Measurements from ENCODE around the gene RASD1.
"Not testable (repeated sequence)": the region's sequence is repeated elsewhere in the genome, so short reads cannot be mapped to it uniquely, and the experiment has no call there.

Gene RASD1

DNA sequence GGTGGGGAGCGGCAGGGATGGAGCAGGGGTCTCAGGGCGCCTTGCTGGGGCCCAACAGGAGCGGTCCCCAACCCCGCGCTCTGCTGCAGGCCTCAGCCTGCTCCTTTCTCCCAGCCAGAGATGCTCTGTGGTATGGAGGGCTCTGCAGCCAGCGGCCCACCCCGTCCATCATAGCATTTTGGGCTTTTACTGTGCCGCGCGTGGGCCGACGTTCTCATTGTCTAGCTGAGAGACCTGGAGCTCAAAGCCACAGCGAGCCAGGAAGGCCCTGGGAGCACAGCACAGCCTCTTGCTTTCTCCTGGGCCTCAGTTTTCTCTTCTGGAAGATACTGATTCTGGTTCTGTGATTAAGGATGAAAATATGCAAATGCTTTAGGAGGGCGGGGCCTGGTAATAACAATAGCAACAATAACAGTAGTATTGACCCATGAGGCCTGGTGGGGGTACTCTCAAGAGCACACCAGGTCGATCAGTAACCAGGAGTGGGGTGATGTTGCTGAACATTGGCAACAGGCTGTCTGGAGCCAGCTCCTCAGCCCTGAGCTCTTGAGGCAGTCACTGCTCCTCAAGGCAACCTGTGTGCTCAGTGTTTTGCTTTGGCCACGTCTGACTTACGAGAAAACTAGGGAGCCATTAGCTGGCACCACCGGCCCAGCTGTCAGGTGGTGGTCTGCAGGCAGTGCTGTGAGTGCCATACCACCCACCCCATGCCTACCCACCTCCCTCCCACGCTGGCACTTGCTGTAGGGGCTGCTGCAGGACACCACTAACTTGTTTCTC is 1.1 kb upstream of the RASD1 start:
- DNase-seq (ENCODE audit: low read depth): peak; percentile 35

DNA sequence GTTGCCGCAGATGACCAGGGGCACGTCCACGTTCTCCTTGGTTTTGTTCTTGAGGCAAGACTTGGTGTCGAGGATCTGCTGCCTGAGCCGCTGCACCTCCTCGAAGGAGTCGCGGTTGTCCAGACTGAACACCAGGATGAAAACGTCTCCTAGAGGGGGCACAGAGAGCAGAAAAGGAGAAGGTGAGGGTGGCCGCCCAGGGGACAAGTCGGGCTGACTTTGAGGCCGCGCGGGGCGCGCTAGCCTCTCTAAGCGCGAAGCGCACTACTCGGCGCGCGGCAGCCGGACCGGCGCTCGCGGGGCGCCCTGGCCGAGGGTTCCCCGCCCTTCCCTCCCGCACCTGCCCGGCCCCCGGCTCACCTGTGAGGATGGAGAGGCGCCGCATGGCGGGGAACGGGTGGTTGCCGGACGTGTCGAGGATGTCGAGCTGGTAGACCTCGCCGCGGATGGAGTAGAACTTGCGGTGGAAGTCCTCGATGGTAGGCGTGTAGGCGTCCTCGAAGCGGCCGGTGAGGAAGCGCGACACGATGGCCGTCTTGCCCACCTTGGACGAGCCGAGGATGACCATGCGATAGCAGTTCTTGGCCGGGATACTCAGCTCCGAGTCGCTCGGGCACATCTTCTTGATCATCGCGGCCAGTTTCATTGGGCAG is 533 bp downstream of the RASD1 start:
- no peak for DNase-seq (ENCODE audit: low read depth)

DNA sequence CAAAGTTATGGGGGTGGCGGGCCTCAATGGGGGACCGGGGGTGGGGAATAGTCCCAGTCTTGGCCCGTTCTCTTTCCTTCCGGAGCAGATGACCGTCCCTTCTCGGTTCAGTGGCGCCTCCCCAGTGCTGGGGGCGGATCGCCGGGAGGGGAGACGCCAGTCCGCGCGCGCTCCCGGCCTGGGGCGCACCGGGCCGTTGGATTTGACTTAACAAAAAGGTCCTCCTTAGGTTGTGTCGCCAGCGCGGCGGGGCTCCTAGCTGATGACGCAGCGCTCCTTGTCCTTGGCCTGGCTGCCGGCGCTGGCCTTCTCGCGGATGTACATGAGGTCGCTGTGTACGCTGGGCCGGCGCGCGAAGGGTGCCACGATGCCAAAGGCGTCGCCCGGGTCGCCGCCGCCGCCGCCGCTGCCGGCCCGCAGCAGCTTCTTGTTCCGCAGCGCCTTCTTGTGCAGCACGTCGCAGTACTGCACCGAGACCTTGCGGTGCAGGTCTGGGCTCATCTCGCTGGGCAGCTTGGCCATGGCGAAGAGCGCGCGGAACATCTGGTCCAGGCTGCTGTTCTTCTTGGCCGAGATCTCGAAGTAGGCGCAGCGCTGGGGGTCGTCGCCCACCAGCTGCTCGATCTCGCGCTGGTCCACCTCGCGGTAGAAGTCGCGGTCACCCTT is 1.2 kb downstream of the RASD1 start:
- DNase-seq (ENCODE audit: low read depth): peak; percentile 60

DNA sequence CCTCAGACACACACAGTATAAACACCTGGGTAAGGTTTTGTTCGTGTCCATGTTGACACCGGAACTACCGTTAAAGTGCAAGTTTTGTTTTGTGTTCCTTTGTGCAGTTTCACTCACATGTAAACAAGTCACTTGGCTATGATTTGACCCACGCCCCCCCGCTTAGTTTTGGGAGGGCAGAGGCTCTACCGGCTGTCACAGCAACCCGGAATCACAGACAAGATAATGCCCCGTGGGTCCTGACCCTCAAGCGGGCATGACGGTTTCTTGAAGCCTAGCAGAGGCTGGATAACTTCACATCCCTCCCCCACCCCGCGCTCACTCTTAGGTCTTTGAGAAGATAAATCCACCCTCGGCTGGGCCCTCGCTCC is 1.7 kb downstream of the RASD1 start:
- no peak for DNase-seq (ENCODE audit: low read depth)

DNA sequence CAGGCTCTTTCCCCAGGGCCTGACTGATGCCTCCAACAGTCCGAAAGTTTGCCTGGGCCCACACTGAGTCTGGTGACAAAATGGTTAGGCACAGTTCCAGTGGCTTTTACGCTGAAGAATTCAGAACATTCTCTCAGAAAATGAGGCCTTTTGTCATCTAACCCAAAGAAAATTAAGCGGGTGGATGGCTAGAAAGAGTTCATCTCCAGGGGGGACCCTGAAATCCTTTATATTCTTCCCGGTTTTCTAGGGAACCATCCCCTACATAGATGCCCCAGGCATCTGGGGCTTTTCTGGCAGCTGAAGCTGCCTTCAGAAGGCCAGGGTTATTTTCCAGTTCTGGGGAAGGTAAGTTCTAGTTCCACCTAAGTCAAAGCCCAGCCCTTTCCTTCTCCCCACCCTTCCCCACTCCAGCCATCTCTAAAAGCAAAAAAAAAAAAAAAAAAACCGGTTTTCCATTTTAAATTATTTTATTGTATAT is 2.2 kb downstream of the RASD1 start:
- DNase-seq (ENCODE audit: low read depth): no peak

DNA sequence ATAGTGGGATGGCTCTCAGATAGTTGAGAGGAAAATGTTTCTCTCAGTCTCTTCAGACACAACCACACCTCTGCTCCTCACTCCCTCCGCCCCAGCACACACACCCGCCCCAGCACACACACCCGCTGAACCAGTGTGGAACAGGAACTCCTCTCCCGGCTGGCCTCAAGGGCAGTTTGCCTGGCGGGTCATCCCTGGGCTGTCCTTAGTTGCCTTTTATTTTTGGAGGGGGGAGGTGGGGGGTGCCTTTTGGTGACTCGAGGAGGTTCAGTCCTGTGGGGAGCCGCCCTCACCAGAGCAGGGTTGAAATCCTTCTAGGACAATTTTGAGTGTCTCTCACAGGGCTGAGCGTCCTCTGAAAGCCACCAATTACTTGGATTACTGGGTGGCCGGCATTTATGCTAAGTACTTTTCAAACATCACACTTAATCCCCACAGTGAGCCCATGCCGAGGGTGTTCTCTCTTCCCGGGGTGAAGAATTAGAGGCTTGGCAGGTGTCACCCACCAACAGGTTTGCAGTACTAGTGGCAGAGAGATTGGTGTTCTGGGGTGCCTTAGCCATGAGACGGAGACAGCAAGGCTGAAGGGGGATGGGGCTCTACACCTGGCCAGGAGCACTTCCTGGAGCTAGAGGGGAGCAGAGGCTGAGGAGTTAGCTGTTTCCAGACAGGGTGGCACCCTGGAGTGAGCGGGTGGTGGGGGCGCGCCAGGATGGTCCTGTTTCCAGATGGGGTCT is 2.8 kb downstream of the RASD1 start:
- no peak for DNase-seq (ENCODE audit: low read depth)

DNA sequence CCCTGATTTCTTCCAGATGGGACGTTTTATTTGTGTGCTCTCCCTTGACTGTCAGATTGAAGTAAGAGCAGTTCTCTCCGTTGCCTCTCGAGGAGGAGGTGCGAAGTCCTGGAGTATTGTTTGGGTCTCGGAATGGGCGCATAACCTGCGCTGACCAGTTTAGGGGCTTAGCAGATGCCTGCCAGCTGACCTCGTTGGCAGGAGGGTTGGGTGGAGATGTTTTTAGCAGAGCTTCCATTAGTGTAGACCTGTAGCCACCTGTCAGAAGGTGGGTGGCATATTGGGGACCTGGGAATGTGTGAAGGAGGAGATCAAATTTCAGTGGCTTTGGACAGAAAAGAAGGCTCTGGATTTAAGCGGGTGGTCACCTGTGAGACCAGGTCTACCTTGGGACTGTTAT is 3.6 kb downstream of the RASD1 start:
- DNase-seq (ENCODE audit: low read depth): no peak

DNA sequence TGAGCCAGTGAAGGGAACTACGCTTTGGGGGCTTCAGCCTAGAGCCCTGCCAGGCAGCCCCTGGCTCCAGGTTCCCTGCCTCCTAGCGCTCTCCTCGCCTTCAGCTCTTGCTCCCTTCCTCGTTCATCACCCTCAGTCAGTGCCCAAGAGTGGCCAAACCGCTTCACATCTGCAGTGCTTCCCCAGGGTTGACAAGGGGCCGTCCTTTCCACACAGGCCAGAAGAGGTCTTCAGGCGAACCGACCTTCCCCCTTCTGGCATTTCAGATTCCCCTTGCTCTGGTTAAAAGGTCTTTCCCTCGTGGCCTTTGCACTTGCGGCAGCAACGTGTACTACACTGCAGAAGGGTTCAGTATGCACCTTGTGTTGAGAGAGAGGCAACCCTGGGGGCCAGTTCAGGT is 4.1 kb downstream of the RASD1 start:
- DNase-seq (ENCODE audit: low read depth): no peak

DNA sequence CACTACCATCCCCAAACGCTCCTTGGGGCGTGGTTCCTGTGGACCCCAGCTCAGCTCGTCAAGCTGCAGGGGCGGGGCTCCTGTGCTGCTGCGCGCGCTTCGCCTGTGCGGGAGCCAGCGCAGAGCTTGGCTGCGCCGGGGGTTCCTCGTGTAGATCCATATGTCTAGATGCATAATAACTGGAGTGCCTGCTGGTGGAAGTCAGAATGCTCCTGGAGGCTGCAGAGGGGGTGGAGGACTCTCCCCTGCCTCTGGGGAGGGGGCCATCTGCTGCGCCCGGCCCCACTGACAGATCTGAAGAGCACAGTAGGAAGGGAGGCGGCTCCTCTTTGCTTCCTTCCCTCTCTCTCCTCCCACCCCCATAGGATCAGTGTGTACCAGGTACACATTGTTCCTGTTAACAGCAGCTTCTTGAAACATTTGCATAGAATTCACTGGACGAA is 4.6 kb downstream of the RASD1 start:
- no peak for DNase-seq (ENCODE audit: low read depth)

DNA sequence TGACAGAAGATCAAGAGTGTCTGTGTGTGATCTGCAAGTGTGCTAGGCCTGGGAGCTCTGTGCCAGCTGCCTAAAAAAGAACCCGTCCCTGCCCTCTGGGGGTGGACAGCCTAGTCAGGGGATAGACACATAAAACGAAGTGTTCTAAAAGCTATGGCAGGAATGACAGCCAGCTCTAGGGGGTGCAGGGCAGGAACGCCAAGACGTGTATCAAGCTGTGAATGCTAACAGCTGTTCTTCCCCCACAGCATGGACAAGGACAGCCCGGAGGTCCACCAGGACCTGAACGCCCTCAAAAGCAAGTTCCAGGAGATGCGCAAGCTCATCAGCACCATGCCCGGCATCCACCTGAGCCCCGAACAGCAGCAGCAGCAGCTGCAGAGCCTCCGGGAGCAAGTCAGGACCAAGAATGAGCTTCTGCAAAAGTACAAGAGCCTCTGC is 5.1 kb downstream of the RASD1 start:
- no peak for DNase-seq (ENCODE audit: low read depth)

DNA sequence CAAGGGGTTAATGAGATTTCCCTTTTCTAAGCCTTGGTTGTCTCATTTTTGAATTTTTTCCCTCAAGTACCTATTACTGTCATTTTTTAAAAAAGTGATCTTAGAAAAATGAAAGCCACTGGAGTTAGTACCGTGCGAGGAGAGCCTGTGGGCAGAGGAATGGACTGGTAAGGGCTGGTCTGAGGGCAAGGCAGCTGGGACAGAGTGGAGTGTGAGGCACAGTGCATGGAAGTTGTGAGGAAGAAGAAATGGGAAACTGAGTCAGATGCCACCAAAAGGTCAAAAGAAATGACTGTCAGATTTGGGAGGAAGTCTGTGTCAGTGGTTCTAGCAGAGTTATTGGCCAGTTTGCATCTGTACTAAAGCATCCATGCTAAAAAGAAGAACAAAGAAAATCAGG is 8.2 kb downstream of the RASD1 start:
- DNase-seq (ENCODE audit: low read depth): no peak

DNA sequence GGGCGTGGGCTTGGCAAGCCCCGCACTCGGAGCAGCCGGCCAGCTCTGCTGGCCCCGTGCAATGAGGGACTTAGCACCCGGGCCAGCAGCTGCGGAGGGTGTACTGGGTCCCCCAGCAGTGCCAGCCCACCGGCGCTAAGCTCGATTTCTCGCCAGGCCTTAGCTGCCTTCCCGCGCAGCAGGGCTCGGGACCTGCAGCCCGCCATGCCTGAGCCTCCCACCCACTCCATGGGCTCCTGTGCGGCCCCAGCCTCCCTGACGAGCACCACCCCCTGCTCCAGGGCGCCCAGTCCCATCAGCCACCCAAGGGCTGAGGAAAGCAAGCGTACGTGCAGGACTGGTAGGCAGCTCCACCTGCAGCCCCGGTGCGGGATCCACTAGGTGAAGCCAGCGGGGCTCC is 9.8 kb downstream of the RASD1 start:
- DNase-seq (ENCODE audit: low read depth): not testable (repeated sequence)

DNA sequence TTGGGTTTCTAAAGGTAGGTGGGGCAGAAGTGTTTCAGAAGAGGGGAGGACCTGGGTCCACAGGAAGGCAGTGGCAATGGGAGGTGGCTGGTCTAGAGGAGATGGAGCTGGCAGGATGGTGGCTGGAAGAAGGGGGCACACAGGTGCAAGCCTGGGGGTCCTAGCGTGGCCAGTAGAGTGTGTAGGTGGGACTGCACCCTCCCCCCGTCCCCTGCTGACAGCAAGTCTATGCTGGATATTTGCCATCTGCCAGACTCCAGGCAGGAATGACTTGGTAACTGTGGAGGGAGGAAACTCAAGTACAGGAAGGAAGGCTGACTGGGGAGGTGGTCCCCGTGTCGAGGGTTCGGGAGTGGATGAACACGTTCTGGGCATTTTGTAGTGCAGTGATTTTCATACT is 10.8 kb downstream of the RASD1 start:
- DNase-seq (ENCODE audit: low read depth): no peak

DNA sequence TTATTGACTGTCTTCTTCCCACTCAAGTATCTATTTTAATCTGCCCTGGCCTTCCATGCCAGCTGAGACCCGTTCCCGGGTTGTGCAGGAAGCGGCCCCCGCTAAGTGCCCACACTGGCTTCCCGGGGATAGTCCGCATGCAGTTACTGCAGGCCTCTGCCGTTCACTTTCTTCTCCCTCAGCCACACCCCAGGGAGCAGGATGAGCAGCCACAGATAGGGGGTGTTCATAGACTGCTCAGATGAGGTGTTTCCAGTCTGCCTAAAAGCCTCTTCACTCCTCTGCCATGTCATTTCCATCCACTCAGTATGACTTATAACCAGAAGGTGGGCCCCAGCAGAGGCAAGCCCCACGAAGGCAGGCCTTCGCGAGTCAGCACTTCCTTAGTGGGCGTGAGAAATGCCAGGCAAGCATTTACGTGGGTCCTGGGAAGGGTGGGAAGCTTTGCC is 11.7 kb downstream of the RASD1 start:
- peak; percentile 13 for DNase-seq (ENCODE audit: low read depth)

DNA sequence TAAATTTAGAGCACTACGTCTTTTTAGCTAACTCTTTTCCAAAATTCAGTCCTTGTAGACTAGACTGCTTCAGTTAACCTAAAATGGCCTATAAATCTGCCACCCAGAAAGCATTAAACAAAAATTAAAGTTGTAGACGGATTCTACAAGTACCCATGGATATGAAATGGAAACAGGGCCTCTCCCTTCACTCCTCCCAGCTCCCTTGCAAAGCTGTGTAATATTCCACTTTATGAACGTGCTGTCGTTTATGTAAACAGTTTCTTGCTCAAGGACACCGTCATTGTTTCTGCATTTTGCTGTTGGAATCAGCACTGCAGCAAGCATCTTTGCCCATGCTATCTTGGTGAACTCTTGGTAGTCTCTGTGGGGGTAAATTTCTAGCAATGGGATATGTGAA is 14.3 kb downstream of the RASD1 start:
- DNase-seq (ENCODE audit: low read depth): no peak

DNA sequence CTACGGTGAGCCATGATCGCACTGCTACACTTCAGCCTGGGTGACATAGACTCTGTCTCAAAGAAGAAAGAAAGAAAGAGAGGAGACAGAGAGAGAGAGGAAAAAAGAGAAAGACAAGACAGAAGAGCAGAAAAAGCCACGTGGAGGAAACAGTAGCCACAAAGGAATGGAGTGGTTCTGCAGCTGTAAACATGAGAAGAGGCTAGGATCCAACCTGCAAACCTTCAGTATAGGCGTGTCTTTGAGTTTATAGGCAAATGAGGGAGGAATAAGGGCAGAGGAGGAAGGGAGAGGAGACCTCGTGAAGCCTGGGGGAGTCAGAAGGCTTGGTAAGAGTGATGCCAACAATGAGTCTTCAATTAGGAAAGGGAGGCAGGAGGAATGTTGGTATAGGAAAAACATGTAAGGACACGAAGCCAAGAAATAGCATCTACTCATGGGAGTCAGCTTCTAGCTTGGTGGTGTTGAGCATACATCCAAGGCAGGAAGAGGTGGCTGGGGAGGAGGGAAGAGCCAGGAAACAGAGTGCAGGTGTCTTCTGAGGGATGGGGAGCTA is 15.5 kb downstream of the RASD1 start:
- no peak for DNase-seq (ENCODE audit: low read depth)

DNA sequence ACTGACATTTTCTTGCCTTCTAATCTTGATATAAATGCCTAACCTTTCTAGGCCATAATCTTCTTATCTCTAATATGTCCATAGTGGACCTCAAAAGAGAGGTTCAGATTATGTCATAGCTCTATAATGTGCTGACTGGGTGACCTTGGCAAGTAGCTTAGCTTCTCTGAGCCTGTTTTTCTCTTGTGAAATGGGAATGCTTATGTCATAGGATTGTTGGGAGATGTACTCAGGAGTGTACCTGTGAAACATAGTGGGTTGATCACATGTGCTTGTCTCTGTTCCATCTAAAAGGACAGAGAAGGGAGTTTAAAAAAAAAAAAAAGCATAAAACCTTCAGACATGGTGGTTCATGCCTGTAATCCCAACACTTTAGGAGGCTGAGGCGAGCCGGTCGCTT is 17.0 kb downstream of the RASD1 start:
- DNase-seq (ENCODE audit: low read depth): no peak

DNA sequence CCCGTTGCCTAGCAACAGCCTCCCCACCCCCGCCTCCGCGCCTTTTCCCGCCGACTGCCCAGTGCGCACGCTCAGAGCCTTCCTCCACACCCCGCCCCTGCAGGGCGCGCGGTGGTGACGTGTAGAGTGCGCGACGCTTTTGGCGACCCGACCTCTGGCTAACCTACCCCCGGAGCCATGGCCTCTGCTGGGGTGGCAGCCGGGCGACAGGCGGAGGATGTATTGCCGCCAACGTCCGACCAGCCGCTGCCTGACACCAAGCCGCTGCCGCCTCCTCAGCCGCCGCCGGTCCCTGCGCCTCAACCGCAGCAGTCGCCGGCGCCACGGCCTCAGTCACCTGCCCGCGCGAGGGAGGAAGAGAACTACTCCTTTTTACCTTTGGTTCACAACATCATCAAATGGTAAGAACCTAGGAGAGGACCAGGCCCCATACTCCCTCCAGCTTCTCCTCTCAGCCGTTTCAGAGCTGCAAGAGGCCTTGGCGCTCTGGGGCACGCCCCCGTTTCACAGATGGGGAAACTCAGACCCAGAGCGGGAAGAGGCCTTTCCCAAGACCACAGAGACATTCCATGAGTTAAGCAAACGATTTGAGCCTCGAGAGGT is 19.2 kb downstream of the RASD1 start, which contains the start of gene MED9:
TSS of gene MED9 (plus strand) at position 136 of the 603 bp plus-strand sequence. CDS start at position 178, 42 bp downstream.
- peak; percentile 87 for DNase-seq (ENCODE audit: low read depth)

DNA sequence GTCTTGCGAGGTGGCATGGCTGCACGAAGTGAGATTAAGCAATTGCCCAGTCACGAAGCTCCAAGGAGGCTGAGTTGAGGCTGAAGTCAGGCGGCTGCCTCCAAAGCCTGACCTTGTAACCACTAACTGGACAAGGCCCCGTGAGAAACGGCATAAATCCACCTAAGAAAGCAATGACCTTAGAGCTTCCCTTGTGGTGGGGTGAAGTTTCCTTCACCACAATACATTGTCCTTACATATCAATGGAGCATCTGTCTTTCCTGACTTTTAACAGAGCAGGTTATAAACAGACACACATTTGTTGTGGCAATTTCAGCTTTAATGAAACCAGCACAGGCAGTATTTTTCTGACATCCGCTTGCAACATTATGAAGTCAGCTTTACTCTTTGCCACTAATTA is 21.9 kb downstream of the RASD1 start:
- no peak for DNase-seq (ENCODE audit: low read depth)

DNA sequence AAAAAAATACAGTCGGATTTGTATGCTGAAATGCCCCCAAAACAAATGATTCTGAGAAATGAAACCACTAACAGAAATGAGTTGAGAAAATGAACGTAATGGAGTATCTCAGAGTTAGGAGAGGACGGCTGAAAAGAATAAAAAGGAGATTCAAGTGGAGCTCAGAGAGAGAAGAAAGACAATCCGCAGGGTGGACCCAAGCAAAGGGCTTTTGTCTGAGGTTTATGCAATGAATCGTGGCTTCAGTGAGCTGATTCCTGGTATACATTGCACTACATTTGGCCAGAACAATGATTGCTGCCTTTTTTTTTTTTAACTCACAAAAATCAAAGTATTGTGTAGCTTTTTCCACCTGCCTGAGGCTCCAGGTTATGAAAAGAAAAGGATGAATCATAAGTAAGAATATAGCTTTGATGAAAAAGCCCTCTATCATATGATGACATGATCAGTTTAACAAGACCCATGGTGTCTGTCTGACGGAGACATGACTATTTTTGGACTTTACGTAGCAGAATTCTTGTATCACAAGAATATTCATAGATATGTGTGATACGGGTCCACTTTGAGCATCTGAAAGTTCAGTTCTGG is 23.8 kb downstream of the RASD1 start:
- DNase-seq (ENCODE audit: low read depth): no peak

DNA sequence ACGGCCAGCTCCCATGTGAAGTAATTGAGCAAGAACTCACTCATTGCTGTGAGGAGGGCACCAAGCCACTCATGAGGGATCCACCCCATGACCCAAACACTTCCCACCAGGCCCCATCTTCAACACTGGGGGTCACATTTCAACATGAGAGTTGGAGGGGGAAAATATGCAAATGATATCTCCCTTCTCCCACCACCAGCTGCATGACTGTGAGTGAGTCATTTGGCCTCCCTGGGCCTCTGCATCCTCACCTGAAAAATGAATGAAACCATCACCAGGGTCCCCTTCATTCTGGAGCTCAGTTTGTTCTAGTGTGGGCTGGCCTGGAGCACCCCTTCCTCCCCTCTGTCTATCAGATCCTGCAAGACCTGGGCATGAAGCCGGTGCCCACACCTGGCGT is 26.2 kb downstream of the RASD1 start:
- DNase-seq (ENCODE audit: low read depth): no peak
